ENCODE data around the gene RNF111.
"Not testable (repeated sequence)": the region's sequence is repeated elsewhere in the genome, so short reads cannot be mapped to it uniquely, and the experiment has no call there.

RNF111 gene

DNA sequence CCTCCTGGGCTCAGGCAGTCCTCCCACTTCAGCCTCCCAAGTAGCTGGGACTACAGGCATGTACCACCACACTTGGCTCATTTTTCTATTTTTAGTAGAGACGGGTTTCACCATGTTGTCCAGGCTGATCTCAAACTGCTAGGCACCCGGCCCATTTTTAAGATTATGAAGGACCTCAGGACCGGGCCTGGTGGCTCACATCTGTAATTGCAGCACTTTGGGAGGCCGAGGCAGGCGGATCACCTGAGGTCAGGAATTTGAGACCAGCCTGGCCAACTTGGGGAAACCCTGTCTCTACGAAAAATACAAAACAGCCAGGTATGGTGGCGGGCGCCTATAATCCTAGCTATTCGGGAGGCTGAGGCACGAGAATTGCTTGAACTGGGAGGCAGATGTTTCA is 12.8 kb downstream of the RNF111 start:
- DNase-seq (ENCODE audit: low read depth), result not testable (repeated sequence)

DNA sequence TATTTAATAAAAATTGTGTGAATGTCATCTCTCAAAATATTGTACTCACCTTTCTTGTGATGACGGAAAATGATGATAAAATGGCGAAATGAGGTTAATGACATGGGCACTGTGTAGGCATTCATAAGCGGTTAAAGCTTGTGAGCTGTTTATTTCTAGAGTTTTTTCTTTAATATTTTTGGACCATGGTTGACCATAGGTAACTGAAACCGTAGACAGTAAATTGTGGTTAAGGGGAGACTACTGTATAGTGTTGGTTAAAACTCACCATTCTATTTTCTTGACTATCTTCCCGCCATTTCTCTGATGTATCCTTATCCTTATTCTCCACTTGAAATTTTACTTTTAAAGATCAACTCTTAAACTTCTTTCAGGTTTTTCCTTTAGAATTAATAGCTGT is 14.5 kb downstream of the RNF111 start:
- DNase-seq (ENCODE audit: low read depth), result no peak

DNA sequence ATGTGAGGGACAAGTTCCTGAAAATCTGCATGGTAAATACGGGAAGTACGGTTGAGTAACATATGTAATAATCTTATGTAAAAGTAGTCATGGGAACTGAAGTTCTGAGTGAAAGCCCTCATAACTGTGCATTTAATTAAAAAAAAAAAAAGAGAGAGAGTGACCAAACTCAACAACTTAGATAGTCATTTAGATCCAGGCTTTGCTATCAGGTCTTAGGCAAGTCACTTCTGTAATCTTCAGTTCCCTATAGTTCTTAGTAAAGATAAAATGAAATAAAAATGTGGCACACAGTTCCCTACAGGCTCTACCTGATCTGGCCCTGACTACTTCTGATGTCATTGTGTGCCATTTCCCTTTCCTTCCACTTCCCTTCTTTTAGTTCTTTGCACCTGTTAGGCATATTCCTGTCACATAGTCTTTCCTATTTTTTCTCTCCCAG is 15.0 kb downstream of the RNF111 start:
- no peak for DNase-seq (ENCODE audit: low read depth)

DNA sequence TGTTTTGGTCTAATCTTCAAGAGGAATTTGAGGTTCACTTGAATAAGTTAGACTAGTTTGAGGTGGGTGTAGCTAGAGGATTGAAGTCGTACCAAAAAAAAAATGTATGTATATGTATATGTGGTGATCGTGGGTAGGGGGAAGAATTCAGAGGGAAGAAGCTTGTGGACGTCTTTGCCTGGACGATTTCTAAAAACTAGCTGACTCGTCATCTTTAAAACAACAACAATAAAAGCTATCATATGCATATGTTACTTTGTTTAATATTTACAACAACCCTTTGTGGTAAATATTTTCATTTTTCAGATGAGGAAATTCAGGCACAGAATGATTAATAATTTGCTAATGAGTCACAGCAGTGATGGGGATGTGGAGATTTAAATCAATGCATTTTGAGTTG is 18.1 kb downstream of the RNF111 start:
- no peak for DNase-seq (ENCODE audit: low read depth)

DNA sequence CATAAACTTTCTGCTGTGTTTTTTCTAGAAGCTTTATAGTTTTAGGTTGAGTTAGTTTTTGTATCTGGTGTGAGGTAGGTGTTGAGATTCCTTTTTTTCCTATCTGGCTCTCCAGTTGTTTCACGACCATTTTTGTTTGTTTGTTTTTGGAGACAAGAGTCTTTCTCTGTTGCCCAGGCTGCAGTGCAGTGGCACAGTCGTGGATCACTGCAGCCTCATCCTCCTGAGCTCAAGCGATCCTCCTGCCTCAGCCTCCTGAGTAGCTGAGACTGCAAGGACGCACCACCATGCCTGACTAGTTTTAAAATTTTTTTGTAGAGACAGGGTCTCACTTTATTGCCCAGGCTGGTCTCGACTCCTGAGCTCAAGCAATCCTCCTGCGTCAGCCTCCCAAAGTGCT is 20.6 kb downstream of the RNF111 start:
- DNase-seq (ENCODE audit: low read depth), result no peak

DNA sequence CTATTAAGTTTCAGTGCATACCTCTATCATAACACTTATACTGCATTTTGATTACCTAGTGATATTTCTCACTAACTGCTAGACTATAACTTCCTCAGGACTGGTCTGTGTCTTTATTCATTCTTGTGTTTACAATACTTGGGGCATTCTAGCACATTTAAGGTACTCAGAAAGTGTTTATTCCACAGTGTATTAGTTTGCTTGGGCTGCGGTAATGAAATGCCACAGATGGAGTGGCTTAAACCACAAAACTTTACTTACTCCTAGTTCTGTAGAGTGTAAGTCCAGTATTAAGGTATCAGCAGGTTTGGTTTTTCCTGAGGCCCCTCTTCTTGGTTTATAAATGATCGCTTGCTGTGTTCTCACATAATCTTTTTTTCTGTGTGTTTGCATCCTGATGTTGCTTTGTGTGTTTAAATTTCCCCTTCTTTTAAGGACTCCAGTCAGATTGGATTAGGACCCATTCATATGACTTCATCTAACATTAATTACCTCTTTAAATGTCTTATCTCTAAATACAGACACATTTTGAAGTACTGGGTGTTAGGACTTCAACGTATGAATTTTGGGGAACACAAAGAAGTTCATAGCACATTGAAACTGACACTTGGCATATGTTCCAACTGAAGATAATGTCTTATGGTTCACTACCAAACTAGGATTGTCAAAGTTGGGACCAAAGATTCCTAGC is 23.9 kb downstream of the RNF111 start:
- no peak for DNase-seq (ENCODE audit: low read depth)

DNA sequence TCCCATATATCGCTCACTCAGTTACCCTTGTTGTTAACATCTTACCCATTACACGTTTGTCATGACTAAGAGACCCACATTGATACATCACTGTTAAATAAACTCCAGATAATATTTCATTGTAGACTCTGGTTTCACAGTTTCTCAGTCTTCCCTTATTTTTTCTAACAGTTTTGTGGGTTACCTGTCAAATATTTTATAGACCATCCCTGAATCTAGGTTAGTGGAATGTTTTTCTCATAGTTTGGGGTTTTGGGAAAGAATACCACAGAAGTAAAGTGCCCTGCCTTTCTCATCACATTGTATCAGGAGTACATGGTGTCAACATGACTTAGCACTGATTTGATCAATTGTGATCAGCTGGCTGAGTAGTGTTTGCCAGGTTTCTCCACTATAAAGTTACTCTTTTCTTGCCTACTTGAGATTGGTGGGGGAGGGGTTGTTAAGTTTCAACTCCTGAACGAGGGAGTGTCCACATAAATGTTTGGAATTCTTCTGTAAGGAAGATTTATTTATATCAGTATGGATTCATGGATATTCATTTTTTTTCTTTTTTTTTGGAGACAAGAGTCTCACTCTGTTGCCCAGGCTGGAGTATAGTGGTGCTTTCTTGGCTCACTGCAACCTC is 25.9 kb downstream of the RNF111 start:
- DNase-seq (ENCODE audit: low read depth), result no peak

DNA sequence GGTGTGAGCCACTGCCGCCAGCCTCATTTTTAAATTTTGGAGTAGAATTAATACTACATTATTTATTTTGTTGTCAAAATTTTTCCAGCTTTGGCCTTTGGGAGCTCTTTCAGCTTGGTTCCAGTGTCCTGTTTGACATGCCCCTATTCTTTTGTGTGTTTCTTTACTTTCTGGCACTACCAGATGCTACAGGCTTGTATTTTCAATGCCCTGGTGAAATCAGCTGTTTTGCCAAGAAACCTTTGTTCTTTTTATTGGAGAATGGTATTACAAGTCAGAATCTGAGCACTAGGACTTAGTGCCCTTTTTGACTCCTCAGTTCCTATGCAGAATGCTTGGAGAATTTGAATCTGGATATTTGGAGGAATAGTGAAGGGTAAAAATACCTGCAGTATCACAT is 26.6 kb downstream of the RNF111 start:
- DNase-seq (ENCODE audit: low read depth), result no peak

DNA sequence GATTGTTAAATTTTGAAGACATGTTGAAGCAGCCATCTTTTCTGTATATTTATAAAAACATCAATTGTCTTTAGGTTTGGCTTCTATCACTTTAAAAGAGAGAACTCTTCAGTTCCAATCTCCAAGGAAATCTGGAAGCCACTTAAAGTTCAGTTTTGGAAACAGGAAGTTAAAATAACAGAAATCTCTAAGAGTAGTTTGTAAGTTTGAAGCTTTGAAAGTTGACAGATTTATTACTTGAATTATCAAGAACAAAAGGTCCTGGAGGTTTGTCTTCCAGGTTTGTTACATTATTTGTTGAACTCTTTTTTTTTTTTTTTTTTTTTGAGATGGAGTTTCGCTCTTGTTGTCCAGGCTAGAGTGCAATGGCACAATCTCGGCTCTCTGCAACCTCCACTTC is 30.0 kb downstream of the RNF111 start:
- no peak for DNase-seq (ENCODE audit: low read depth)

DNA sequence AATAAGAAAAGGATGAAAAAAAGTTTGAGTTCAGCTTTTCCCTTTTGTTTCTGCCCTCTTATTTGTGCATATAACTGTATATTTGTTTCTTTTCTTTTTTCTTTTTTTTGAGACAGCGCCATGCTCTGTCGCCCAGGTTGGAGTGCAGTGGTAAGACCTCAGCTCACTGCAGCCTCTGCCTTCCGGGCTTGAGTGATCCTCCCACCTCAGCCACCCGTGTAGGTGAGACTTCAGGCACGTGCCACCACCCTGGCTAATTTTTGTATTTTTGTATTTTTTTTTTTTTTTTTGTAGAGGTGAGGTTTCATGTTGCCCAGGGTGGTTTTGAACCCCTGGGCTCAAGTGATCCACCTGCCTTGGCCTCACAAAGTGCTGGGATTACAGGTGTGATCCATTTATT is 31.4 kb downstream of the RNF111 start:
- no peak for DNase-seq (ENCODE audit: low read depth)

DNA sequence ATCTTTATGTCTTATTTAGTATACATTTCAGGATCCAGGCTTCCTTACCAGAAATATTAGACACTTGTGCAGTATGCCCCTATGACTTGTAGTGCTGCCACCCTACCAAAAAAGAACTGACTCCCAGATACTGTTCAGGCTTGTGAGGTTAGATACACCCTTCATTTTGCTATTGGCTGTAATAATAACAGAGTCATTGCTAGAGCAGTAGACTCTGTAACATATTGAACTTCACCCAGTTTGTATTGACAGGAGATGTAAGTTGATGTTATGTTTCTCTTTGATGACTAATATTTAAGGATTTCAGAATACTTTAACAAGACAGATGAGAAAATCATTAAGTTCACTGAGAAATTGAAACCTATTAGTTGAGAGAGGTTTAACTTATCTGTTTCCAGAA is 32.9 kb downstream of the RNF111 start:
- DNase-seq (ENCODE audit: low read depth), result no peak

DNA sequence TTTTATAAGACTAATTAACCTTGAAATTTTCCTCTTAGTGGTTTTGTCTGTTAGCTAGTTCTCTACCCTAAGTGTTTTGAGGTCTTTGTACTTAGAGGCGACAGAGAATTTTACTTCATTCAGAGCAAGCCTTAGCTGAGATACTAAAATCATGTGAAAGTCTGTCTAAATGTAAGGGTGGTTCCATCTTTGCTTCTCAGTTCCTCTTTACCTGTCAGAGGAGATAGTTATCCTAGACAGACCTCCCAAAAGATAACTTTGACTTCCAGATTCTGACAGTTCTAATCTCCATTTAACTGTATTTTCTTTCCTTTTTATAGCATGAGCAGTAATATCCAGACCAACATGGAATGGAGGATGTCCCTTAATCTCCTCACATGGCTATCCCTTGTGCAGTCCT is 34.7 kb downstream of the RNF111 start:
- no peak for DNase-seq (ENCODE audit: low read depth)

DNA sequence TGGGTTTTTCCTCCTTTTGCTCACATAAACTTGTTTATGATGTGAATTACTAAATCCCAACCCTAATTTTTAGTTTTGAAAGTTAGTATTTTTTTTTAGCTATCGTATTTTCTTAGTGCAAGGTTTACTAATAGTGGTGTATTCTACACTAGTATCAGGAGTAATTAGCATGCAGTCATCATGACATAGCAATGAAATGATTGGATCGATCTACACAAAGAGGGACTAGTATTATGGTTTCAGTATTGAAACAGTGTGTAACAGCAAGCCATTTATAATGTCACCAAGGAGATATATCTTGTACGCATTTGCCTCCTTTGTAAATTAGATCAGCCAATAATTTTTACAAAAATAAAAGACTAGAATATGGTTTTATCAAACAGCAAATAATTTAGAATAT is 38.7 kb downstream of the RNF111 start:
- no peak for DNase-seq (ENCODE audit: low read depth)

DNA sequence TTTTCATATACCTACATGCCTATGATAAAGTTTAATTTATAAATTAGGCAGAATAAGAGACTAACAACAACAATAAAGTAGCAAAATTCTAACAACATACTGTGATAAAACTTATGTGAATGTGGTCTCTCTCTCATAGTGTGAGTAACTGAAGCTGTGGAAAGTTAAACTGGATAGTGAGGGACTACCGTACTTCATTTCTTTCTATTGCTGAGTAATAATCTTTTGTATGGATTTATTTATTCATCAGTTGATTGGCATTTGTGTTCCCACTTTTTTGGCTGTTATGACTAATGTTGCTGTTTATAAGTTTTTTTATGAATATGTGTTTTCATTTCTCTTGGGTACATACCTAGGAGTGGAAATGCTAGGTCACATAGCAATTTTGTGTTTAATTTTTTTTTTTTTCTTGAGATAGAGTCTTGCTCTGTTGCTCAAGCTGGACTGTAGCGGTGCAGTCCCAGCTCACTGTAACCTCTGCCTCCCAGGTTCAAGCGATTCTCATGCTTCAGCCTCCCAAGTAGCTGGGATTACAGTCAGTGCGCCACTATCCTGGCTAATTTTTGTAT is 41.0 kb downstream of the RNF111 start:
- DNase-seq (ENCODE audit: low read depth), result no peak

DNA sequence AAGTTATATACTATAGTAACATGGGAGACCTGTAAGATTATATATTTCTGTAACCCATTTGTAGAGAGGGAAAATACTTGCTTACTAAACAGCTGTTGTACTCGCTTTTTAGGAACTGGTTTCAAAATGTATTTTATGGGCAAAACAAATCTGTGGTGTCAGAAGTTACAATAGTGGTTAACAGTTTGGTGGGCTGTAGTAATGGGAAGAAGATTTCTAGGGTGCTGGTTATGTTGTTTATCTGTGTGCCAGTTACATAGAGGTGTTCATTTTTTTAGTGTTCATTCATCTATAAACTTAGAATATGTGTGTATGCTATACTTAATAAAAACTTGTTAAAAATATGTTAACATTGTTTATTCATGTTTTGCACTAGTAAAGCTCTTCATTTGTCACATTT is 42.1 kb downstream of the RNF111 start:
- no peak for DNase-seq (ENCODE audit: low read depth)

DNA sequence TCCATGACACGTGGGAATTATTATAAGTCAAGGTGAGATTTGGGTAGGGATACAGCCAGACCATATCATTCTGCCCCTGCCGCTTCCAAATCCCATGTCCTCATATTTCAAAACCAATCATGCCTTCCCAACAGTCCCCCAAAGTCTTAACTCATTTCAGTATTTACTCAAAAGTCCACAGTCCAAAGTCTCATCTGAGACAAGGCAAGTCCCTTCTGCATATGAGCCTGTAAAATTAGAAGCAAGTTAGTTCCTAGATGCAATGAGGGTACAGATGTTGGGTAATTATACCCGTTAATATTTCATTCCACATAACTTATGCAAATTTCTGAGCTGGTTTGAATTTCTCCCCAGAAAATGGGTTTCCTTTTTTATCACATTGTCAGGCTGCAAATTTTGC is 47.7 kb downstream of the RNF111 start:
- no peak for DNase-seq (ENCODE audit: low read depth)

DNA sequence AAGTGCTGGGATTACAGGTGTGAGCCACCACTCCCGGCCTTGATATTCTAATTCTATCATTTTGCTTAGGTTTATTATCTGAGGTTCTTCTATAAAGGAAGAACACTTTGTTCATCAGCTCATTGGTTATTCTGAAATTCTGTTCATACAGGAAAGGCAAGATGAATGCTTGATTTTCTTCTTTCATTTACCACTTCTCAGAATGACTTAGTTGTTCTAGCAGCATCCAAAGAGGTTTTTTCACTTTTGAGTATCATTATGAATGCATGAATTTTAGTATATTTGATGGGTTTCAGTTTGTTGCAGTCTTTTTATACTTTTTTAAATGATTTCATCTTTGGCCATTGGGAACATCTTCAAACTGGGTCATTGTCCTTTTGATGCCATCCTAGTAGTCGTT is 51.8 kb downstream of the RNF111 start:
- no peak for DNase-seq (ENCODE audit: low read depth)

DNA sequence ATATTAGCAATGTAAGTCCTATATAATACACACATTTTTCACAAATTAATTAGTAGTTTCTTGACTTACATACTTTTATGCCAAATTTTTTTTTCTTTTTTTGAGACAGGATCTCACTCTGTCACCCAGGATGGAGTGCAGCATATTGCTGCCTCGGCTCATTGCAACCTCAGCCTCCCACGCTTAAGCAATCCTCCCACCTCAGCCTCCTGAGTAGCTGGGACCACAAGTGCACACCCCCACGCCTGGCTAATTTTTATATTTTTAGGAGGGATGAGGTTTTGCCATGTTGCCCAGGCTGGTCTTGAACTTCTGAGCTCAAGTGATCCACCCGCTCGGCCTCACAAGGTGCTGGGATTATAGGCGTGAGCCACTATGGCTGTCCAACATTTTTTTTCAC is 54.6 kb downstream of the RNF111 start:
- no peak for DNase-seq (ENCODE audit: low read depth)

DNA sequence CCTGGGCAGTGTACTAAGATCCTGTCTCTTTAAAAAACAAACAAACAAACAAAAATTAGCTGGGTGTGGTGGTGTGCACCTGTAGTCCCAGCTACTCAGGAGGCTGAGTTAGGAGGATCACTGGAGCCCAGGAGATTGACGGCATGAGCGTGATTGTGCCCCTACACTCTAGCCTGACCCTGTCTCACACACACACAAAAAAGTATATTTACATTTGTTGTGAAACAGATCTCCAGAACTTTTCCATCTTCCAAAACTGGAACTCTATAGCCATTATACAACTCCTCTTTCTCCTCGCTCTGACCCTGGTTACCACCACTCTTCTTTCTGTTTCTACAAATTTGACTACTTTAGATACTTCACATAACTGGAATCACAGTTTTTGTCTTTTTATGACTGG is 61.4 kb downstream of the RNF111 start:
- DNase-seq (ENCODE audit: low read depth), result no peak

DNA sequence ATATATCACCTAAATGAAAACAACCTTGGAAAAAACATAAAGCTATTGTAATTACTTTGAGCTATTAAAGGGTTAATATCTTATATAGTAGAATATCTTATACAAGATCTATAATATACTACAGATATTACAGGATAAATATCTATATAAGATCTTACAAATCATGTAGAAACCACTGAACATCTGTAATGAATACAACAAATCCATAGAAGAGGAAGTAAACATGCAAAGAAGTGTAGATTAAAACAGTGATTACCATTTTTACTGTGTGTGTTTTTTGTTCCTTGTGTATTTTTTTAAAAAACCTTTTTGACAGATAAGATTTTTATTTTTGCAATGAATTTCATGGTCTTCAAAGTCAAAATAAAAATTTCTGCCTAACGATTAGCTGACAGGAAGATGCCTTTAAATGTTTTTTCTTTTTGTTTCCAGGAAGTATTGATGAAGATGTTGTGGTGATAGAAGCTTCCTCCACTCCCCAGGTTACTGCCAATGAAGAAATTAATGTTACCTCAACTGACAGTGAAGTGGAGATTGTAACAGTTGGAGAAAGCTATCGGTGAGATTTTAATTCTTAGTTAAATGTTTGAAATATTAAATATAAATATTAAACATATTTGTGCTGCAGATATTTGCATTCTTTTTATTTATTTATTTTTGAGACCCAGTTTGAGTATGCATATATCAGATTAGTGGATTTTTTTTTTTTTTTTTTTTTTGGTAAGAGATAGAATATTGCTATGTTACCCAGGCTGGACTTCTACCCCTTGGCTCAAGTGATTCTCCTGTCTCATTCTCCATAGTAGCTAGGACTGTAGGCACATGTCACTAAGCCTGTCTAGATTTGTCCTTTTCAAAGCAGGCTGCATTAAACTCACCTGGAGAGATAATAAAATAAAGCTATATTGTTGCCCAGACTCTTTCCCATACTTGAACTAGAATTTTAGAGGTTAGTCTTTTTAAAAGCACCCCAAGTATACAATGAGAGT is 64.7 kb downstream of the RNF111 start:
- no peak for DNase-seq (ENCODE audit: low read depth)

DNA sequence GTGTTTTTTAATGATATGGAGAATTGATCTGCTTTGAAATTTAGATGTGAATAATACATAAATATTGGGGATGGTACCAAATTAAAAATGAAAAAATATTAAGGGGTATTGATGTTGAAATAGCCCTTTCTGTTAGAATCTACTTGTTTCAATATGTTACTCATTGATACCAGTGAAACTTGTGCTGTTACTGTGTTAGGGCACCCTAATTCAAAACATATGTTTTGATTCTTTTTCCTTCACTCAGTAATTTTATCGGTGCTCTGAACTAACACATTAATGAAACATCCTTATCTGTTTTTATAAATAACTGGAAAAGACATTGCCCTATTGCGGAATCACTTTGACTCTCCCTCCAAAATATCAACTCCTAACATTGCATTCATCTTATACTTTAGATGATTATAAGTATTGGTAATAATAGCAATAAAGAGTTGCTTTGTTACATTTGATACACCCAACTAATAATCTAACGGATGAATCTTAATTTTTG is 65.5 kb downstream of the RNF111 start:
- DNase-seq (ENCODE audit: low read depth), result no peak

DNA sequence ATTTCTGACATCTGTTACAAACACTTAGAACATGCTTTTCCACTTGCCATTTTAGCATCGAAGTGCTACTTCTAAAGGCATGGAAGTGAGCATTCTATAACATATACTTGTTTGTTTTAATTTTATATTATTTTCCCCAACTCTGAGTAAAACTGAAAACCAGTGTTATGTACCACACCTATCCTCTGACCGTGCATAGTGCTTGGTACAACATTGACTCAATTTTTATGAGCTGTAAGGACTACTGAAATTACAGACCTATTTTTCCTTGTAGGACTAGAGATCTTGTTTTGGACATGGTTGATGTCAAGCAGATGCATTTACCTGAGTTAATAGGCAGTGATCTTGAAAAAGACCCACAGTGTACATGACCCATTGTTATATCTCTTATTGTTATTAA is 66.0 kb downstream of the RNF111 start:
- DNase-seq (ENCODE audit: low read depth), result no peak

Measured in stimulated activated CD8-positive, alpha-beta memory T cell treated with anti-CD3 and anti-CD28 coated beads, Interleukin-4, amount 100 ng/mL, for 24 hours (primary cell).